Right atrium auricular region (tissue), 2 donors: ENCODE data around the gene TFDP2. TPM values are rescaled to one million over a fixed set of nuclear protein-coding genes. Genes with fewer than 3 reads are reported as not detected.

Source experiments
- DNase-seq: peaks from one replicate; pipeline ENCODE4 v3.0.0-alpha.2; 2019; ENCODE audit warnings: low spot score
- H3K27ac ChIP-seq, 2 donors: fragments of 200-600 bp; sonication (generic); 1 replicate in 1 of 2; 2 replicates in 1 of 2; pipeline ENCODE4 v1.5.1; 2016 to 2019
- H3K27me3 ChIP-seq, 2 donors: fragments of 200-600 bp; sonication (generic); one replicate each; pipeline versions ENCODE4 v1.5.1 to v1.6.0; 2017 to 2019
- H3K36me3 ChIP-seq: fragments of 200-600 bp; sonication (generic); one replicate; pipeline ENCODE4 v1.5.1; 2016
- H3K4me1 ChIP-seq, 2 donors: fragments of 200-600 bp; sonication (generic); one replicate each; pipeline versions ENCODE4 v1.5.1 to v1.6.0; 2017 to 2019
- H3K4me3 ChIP-seq, 2 donors: fragments of 200-600 bp; sonication (generic); 1 replicate in 1 of 2; 2 replicates in 1 of 2; pipeline ENCODE4 v1.5.1; 2017 to 2019; ENCODE audit warnings: mild to moderate bottlenecking in 1 of 2, moderate library complexity in 1 of 2
- H3K9me3 ChIP-seq, 2 donors: fragments of 200-600 bp; sonication (generic); one replicate each; pipeline ENCODE4 v1.5.1; 2019
- CTCF ChIP-seq, 2 donors: fragments of 200-600 bp; sonication (generic); IDR thresholded peaks; one replicate each; pipeline ENCODE4 v1.5.1; 2019; ENCODE audit warnings: antibody characterized with exemption in 2 of 2
- total RNA-seq, 2 donors: library from RNA; depleted of rRNA; stranded (reverse); fragments of >200 nt; gene quantifications; one replicate each; pipeline ENCODE4 v1.1.0, GENCODE V29; 2016

The TFDP2 gene
- total RNA-seq, 2 donors from 2014 or later, result 30.2 to 59.3 TPM

- Histone ChIP-seq H3K4me3 (no peak overlapping the region), H3K36me3 (peaks cover 27% of the 10 kb centered on the region), H3K4me1 (no peaks in the 10 kb centered on the region), H3K27me3 (no peaks in the 10 kb centered on the region), H3K9me3 (no peaks in the 10 kb centered on the region), H3K27ac (no peak overlapping the region)
- TF ChIP-seq CTCF (IDR thresholded peaks at IDR 0.05), result no peak
- DNase-seq, result no peak
Measured at GRCh38 chr3:142168514-142168913, 19.2 kb upstream of the TFDP2 start.

GRCh38 chr3:142165194-142165593, 15.8 kb upstream of the TFDP2 start:
- H3K4me3 ChIP-seq, result no peak overlapping the region
- no peak overlapping the region for H3K27ac ChIP-seq
- no peak for DNase-seq
- H3K36me3 ChIP-seq, result peaks cover 17% of the 10 kb centered on the region
- no peaks in the 10 kb centered on the region for H3K9me3 ChIP-seq
- no peak for TF ChIP-seq CTCF (IDR thresholded peaks at IDR 0.05)
- no peaks in the 10 kb centered on the region for H3K4me1 ChIP-seq
- no peaks in the 10 kb centered on the region for H3K27me3 ChIP-seq

- Histone ChIP-seq H3K27ac (no peak overlapping the region), H3K4me1 (no peaks in the 10 kb centered on the region), H3K27me3 (no peaks in the 10 kb centered on the region), H3K4me3 (no peak overlapping the region), H3K36me3 (no peaks in the 10 kb centered on the region), H3K9me3 (no peaks in the 10 kb centered on the region)
- DNase-seq, result no peak
- no peak for TF ChIP-seq CTCF (IDR thresholded peaks at IDR 0.05)
Measured at GRCh38 chr3:142159083-142159740, 9.9 kb upstream of the TFDP2 start.

- H3K27ac ChIP-seq, result no peak overlapping the region
- H3K36me3 ChIP-seq, result no peaks in the 10 kb centered on the region
- H3K27me3 ChIP-seq, result no peaks in the 10 kb centered on the region
- no peak for TF ChIP-seq CTCF (IDR thresholded peaks at IDR 0.05)
- H3K9me3 ChIP-seq, result no peaks in the 10 kb centered on the region
- no peak overlapping the region for H3K4me3 ChIP-seq
- H3K4me1 ChIP-seq, result peaks cover 0 to 4% of the 10 kb centered on the region in 2 donors
- no peak for DNase-seq
Measured at GRCh38 chr3:142154186-142154585, 4.8 kb upstream of the TFDP2 start.

- Histone ChIP-seq H3K4me1 (peaks cover 0 to 4% of the 10 kb centered on the region in 2 donors), H3K36me3 (no peaks in the 10 kb centered on the region), H3K27me3 (no peaks in the 10 kb centered on the region), H3K4me3 (no peak overlapping the region), H3K9me3 (no peaks in the 10 kb centered on the region), H3K27ac (no peak overlapping the region)
- DNase-seq, result no peak
- TF ChIP-seq CTCF (IDR thresholded peaks at IDR 0.05), result no peak
Measured at GRCh38 chr3:142152384-142152783, 3.0 kb upstream of the TFDP2 start.

GRCh38 chr3:142151828-142152227, 2.5 kb upstream of the TFDP2 start:
- Histone ChIP-seq H3K27me3 (no peaks in the 10 kb centered on the region), H3K4me3 (no peak overlapping the region), H3K36me3 (no peaks in the 10 kb centered on the region), H3K9me3 (no peaks in the 10 kb centered on the region), H3K27ac (no peak overlapping the region), H3K4me1 (peaks cover 0 to 4% of the 10 kb centered on the region in 2 donors)
- TF ChIP-seq CTCF (IDR thresholded peaks at IDR 0.05), result no peak
- no peak for DNase-seq
